ENCODE measurements around the gene ATRIP.

GRCh38 chr3:48420561-48420960, 26.0 kb upstream of the ATRIP start:
- TF ChIP-seq CTCF (optimal IDR thresholded peaks at IDR 0.05 in 1 of 3, IDR thresholded peaks at IDR 0.05 in 1 of 3, conservative IDR thresholded peaks at IDR 0.05 in 1 of 3; ENCODE audit: extremely low read depth in 1 of 3, insufficient read depth in 2 of 3, low read length in 3 of 3) (no peak), EZH2 (IDR thresholded peaks at IDR 0.05; ENCODE audit: low read length) (no peak)
